ENCODE results near the gene DNAJC1. TPM values are rescaled to one million over a fixed set of nuclear protein-coding genes. Genes with fewer than 3 reads are reported as not detected.
A peak's percentile ranks its signal among the peaks of the same experiment; 100 is the strongest.

DNAJC1 gene
- total RNA-seq, 2 donors from 2014 or later = 22.2 to 27.8 TPM

DNA sequence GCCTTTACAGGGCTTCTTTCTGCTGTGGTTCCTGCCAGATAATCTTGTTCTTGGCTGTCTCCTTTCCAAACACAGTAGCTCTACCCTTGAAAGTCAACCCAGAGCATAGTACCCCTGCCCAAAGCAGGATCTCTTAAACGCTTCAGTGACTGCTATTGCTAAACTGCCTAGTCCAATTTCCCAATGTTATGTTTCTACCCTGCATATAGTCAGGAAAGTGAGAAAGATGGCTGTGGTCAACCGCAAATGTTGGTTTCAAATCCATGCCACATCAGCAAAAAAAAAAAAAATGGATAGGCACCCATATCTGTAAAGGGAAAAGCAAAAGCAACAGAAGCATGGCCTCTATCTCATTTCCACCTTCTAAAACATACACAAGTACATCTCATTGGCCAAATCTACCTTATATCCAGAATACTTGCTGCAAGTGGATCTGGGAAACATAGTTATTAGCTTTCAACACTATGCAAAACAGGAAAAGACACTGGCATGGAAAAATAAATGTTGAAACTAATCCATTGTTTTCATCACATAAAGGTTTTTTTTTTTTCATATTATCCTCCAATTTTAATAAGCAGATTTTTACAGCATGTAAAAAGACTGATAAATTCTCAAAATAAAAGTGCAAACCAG, 59.8 kb downstream of the DNAJC1 start:
- DNase-seq (ENCODE audit: low spot score in 2 of 2) = no peak
- Mint-ChIP-seq H3K27ac (no peak overlapping the region), H3K9me3 (no peaks in the 10 kb centered on the region), H3K36me3 (no peaks in the 10 kb centered on the region)
- no peak for ATAC-seq

DNA sequence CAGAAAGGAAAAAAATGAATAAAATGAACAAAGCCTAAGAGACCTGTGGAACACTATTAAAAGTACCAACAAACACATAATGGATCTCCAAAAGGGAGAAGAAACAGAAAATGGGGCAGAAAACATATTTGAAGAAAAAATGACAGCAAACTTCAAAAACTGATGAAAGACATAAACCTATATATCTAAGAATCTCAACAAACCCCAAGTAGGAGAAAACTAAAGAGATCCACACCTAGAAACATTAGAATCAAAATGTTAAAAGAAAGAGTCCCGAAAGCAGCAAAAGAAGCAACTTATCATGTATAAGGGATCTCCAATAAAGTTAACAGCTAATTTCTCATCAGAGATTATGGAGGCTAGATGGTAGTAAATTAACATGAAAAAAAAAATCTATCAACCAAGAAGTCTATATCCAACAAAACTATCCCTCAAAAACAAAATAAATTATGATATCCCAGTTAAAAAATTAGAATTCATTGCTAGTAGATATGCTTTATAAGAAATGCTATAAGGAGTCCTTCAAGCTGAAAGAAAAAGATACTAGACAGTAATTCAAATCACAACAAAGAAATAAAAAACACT, 68.0 kb downstream of the DNAJC1 start:
- Mint-ChIP-seq H3K9me3 (peaks cover 11 to 19% of the 10 kb centered on the region in 2 donors), H3K27ac (no peak overlapping the region), H3K36me3 (peaks cover 15 to 17% of the 10 kb centered on the region in 2 donors)
- DNase-seq (ENCODE audit: low spot score in 2 of 2) (no peak), ATAC-seq (no peak)

DNA sequence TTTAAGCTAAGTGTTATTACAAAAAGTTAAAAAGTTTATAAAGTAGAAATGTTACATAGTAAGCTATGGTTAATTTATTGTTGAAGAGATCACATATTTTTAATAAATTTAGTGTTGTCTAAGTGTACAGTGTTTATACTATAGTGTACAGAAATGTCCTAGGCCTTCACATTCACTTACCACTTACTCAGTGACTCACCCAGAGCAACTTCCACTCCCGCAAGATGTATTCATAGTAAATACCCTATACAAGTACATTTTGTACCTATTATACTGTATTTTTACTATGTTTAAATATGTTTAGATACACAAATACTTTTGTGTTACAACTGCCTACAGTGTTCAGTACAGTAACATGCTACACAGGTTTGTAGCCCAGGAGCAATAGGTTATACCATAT, 69.2 kb downstream of the DNAJC1 start:
- DNase-seq (ENCODE audit: low spot score in 2 of 2) (no peak), ATAC-seq (no peak)
- peaks cover 15 to 17% of the 10 kb centered on the region in 2 donors for H3K36me3 Mint-ChIP-seq
- H3K9me3 Mint-ChIP-seq = peaks cover 11 to 19% of the 10 kb centered on the region in 2 donors
- H3K27ac Mint-ChIP-seq = no peak overlapping the region

DNA sequence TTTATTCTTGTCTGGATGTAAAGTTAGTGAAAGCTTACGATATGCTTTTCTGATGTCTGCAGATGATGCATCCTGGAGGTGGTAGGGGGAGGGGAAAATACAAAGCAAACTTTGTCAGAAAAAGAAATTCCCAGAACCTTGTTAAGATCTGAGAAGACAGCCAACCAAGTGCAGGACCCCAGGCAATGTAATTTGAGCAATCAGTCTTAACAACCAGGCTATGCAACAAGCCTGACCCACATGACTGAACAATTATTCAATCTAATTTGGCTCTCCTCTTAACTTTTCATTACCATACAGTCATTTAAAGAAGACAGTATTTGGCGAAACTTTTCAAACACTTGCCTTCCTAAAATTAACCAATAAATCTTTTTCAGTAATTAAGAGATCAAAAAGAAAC, 74.5 kb downstream of the DNAJC1 start:
- Mint-ChIP-seq H3K27ac (no peak overlapping the region), H3K36me3 (no peaks in the 10 kb centered on the region), H3K9me3 (no peaks in the 10 kb centered on the region)
- ATAC-seq = no peak
- DNase-seq (ENCODE audit: low spot score in 2 of 2) = no peak

DNA sequence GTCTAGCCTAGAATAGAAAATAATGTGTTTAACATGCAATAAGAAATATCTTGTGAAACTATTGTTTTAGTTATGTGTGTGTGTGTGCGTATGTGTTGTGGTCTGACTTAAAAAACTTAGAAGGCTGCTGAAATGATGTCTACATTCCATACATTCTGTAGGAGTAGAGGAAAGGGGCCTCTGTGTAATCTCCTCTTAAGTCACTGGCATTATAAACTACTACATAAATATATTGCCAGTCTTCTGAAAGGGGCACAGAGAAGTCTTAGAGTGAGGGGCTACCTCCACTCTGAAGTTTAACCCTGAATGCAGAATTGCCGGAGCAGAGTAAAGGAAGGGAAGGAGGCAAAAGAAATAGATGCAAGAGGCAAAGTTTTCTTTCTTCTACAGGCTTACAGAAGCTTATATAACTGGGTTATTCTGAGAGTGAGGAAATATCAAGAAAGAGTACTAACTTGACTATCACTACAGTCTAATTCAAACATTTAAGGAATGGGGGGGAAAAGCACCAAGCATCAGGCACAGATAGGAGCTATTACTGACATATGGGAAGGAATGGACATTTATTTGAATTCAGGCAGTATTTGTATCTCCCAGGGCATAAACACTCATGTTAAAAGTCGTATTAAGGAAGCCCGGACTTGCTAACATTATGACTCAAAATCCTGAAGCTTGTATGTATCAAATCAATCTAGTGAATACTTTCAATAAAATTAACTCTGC, 75.7 kb downstream of the DNAJC1 start:
- DNase-seq (ENCODE audit: low spot score in 2 of 2) (no peak), ATAC-seq (no peak)
- Mint-ChIP-seq H3K27ac (no peak overlapping the region), H3K36me3 (no peaks in the 10 kb centered on the region), H3K9me3 (no peaks in the 10 kb centered on the region)

DNA sequence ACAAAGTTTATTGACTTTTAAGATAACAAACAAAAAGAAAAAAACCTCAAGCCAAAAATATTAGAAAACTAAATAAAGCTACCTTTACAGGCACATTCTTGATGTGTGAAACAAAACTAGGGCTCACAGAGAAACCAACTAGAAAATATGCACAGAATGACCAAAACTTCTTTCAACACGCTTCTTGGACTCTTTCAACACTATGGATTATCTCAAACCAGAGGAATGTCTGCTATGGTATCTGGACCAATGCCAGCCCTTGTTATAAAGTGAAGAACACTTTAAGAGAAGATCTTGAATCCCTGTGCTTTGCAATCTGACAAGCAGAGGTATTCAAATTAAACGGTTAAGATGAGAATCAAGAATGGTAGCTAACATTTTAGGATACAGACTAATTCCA, 76.6 kb downstream of the DNAJC1 start:
- no peaks in the 10 kb centered on the region for H3K9me3 Mint-ChIP-seq
- no peak for DNase-seq (ENCODE audit: low spot score in 2 of 2)
- no peak for ATAC-seq
- H3K36me3 Mint-ChIP-seq = no peaks in the 10 kb centered on the region
- no peak overlapping the region for H3K27ac Mint-ChIP-seq

DNA sequence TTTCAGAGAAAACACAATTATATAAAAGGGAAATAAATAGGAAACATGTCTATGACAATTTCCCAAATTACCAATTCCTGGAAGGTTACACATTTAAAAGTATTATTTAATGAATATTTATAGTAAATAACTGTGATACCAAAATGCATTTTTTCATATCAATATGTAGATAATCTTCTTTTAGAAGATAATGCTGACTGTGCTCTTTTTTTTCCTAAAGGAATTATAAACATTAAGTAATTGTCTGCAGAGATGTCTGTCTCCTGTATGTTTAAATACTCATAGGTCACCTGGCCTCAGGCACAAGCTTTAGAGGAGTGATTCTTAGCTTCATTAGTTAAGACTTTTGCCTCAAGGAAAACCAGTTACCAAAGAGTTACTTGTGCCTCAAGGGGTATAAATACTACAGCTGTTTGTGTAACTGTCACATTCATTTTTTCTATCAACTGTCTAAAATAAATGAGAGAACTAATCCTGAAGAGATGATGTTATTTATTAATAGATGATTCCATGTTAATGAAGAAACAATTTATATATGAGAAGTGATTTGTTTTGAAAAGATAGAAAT, 77.1 kb downstream of the DNAJC1 start:
- DNase-seq (ENCODE audit: low spot score in 2 of 2) = no peak
- no peaks in the 10 kb centered on the region for H3K36me3 Mint-ChIP-seq

DNA sequence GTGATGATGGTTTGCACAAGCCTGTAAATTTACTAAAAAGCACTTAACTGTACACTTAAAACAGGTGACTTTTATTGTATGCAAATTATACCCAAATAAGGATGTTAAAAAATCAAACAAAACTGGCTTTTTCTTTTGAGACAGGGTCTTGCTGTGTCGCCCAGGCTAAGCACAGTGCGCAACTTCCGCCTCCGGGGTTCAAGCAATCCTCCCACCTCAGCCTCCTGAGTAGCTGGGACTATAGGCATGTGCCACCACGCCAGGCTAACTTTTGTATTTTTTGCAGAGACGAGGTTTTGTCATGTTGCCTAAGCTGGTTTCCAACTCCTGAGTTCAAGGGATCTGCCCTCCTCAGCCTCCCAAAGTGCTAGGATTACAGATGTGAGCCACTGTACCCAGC, 77.7 kb downstream of the DNAJC1 start:
- H3K36me3 Mint-ChIP-seq = no peaks in the 10 kb centered on the region
- ATAC-seq (no peak), DNase-seq (ENCODE audit: low spot score in 2 of 2) (no peak)
- no peaks in the 10 kb centered on the region for H3K9me3 Mint-ChIP-seq
- H3K27ac Mint-ChIP-seq = no peak overlapping the region

More for the DNA sequence above, 77.1 kb downstream of the DNAJC1 start:
- no peak for ATAC-seq
- Mint-ChIP-seq H3K27ac (no peak overlapping the region), H3K9me3 (no peaks in the 10 kb centered on the region)

DNA sequence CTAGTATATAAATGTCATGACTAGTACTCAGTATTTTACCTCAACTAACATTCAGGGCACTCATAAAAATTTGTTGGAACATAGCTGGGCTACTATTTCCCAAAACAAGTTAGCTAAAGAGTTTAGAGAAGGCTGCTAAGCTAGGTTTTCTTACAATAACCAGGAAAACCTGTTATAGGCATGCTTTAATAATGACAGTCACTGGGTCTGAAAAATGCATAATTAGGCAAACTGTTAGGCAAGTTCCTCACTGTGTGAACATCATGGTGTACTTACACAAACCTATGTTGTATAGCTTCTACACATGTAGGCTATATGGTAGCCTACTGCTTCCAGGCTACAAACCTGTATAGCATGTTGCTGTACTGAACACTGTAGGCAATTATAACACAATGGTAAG, 79.0 kb downstream of the DNAJC1 start:
- Mint-ChIP-seq H3K27ac (no peak overlapping the region), H3K36me3 (no peaks in the 10 kb centered on the region)

DNA sequence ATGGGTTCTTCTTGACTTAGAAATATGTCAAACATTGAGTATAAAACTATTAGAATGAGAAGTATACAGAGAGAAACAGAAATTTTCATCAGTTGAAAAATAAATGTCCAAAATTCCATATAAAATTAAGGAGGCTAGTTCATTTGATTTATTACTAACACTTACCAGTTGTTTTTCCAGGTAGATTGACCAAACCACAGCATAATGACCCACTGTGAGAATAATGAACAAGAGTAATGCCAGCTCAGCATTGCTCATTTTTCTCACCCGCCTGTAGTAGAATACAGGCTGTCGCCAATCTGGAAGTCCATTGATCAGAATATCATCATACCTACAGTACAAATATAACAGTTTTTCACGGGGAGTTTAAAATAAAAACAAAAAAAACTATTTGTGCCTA, 82.9 kb downstream of the DNAJC1 start:
- H3K36me3 Mint-ChIP-seq = no peaks in the 10 kb centered on the region
- no peak for ATAC-seq
- no peaks in the 10 kb centered on the region for H3K9me3 Mint-ChIP-seq
- no peak for DNase-seq (ENCODE audit: low spot score in 2 of 2)
- H3K27ac Mint-ChIP-seq = no peak overlapping the region

More for the DNA sequence above, 79.0 kb downstream of the DNAJC1 start:
- no peaks in the 10 kb centered on the region for H3K9me3 Mint-ChIP-seq
- DNase-seq (ENCODE audit: low spot score in 2 of 2) (no peak), ATAC-seq (no peak)

DNA sequence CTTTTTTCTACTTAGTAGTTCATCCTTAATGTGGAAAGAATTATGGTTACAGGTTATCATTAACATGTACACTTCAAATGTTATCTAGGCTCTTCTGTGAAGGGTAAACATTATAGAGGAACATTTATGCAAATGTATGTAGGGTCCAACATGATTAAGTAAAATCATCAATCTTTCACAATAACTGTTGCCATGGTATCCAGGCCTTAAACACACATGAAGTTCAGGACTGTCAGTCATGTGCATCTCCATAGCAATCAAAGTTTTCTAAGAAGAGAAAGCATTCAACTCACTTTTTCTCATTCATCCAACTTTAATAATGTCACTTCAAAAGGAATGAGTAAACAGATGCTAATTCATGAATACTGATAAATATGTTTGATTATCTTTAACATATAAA, 83.6 kb downstream of the DNAJC1 start:
- ATAC-seq (no peak), DNase-seq (ENCODE audit: low spot score in 2 of 2) (no peak)
- Mint-ChIP-seq H3K27ac (no peak overlapping the region), H3K9me3 (no peaks in the 10 kb centered on the region), H3K36me3 (no peaks in the 10 kb centered on the region)

DNA sequence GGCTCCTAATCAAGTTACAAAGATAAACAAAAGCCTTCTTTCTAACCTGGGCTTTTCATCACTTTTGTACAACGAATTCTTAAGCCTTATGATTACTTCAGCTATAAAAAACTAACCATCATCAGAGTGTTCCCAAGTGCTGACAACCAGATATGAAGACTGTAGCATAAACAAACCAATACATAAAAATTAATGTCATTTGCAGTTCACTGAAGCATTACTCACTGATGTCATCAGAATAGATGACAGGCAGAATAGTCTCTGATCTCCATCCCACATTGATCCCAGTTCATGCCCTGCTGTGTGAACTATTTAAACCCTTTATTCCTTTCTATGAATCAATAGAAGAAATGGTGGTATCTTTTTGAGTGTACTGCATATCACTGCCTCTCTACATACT, 84.4 kb downstream of the DNAJC1 start:
- H3K9me3 Mint-ChIP-seq = no peaks in the 10 kb centered on the region
- no peak for DNase-seq (ENCODE audit: low spot score in 2 of 2)
- no peak overlapping the region for H3K27ac Mint-ChIP-seq

DNA sequence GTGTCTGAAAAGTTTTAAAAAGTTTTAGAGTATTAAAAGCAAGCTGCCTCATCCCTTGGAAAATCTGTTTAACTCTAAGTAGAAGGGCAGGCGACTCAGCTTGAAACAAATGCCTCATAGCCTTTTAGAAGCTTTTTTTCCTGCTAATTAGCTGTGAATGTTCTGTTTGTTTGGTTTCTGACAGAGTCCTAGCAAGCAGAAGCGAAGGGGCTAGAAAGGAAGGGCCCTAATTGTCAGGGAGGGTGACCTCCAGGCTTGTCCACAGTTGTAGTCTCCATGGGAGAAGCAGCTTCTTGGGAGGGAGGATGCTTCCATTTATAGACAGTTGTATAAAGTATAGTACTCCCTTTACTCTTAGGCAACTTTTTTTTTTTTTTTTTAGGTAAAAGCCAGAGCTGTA, 90.9 kb downstream of the DNAJC1 start:
- H3K27ac Mint-ChIP-seq = peak overlapping the region in 1 of 2 donors; percentile 75
- no peak for DNase-seq (ENCODE audit: low spot score in 2 of 2)
- H3K36me3 Mint-ChIP-seq = no peaks in the 10 kb centered on the region
- no peaks in the 10 kb centered on the region for H3K9me3 Mint-ChIP-seq
- peak in 1 of 2 donors; percentile 52 for ATAC-seq

More for the DNA sequence above, 84.4 kb downstream of the DNAJC1 start:
- no peaks in the 10 kb centered on the region for H3K36me3 Mint-ChIP-seq
- ATAC-seq = no peak

DNA sequence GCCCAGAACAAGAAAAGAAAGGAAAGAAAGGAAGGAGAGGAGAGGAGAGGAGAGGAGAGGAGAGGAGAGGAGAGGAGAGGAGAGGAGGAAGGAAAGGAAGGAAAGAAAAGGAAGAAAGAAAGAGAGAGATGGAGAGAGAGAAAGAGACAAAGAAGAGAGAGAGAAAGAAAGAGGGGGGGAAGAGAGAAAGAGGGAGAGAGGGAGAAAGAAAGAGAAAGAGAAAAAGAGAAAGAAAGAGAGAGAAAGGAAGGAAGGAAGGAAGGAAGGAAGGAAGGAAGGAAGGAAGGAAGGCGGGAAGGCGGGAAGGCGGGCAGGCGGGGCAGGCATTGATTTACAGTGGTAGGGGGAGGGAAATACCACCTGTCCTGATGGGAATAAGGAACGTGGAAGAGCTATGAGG, 92.7 kb downstream of the DNAJC1 start:
- Mint-ChIP-seq H3K36me3 (no peaks in the 10 kb centered on the region), H3K27ac (peak overlapping the region in 1 of 2 donors; percentile 9), H3K9me3 (no peaks in the 10 kb centered on the region)
- ATAC-seq = no peak
- DNase-seq (ENCODE audit: low spot score in 2 of 2) = no peak

DNA sequence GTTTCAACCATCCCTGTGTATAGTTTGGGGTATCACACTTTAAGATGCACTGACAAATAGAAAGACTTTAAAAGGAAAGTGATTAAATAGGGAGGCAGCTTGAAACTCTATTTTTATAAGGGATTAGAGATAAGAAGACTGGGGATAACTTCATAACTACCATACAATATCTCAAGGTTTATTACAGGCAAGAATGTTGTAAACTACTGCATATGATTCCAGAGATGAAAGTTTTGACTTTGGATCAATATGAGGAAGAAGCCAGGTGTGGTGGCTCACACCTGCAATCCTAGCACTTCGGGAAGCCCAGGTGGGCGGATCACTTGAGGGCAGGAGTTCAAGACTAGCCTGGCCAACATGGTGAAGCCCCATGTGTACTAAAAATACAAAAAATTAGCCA, 96.1 kb downstream of the DNAJC1 start:
- H3K9me3 Mint-ChIP-seq = no peaks in the 10 kb centered on the region
- H3K36me3 Mint-ChIP-seq = no peaks in the 10 kb centered on the region
- DNase-seq (ENCODE audit: low spot score in 2 of 2) = no peak
- peak overlapping the region in 1 of 2 donors; percentile 16 for H3K27ac Mint-ChIP-seq
- no peak for ATAC-seq

DNA sequence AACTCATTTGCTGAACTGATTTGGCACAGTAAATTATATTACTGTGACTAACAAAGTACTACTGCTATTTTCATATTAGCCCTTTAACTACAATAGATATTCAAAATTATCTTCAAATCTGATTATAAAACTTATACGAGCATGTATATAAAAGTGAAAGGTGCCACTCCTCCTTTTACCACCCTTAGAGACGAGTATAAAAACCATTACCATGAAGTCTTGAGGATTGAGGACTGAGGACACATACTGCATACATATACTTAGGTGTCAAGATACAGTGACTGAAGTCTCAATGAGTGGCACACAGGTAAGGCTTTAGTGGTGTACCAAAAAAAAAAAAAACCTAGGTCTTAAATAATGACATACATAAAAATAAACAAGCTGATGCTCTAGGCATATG, 98.6 kb downstream of the DNAJC1 start:
- ATAC-seq = no peak
- Mint-ChIP-seq H3K9me3 (no peaks in the 10 kb centered on the region), H3K27ac (no peak overlapping the region), H3K36me3 (no peaks in the 10 kb centered on the region)
- no peak for DNase-seq (ENCODE audit: low spot score in 2 of 2)

DNA sequence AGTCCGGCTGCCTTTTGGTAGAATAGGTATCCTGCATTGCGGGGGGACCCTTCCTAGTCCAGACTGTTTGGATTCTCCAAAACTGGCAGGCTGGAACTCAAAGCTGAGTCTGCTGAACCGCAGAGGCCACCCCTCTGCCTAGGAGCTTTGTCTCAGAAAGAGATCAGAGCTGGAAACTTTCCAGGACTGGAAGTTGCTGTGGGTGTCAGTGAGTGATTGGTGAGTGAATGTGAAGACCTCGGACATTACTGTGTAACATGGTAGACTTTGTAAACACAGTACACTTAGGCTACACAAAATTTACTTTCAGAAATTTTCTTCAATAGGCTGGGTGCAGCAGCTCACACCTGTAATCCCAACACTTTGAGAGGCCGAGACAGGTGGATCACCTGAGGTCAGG, 103.8 kb downstream of the DNAJC1 start:
- Mint-ChIP-seq H3K27ac (no peak overlapping the region), H3K9me3 (peaks cover 6 to 10% of the 10 kb centered on the region in 2 donors), H3K36me3 (peaks cover 6 to 10% of the 10 kb centered on the region in 2 donors)
- DNase-seq (ENCODE audit: low spot score in 2 of 2) (no peak), ATAC-seq (no peak)
